IMR-90 (cell line): ENCODE data around the gene FAM151B. TPM values are rescaled to one million over a fixed set of nuclear protein-coding genes. Genes with fewer than 3 reads are reported as not detected.

ENCODE experiments used
- ATAC-seq: fragments of 200-7000 bp; cut with Tn5 transposase; 2 replicates; pipeline ENCODE4 v1.9.1; 2020; ENCODE audit warnings: low read depth, mild to moderate bottlenecking, moderate library complexity
- BruUV-seq: library from RNA; stranded (reverse); fragments of 400-500 nt; replicated peaks from 2 replicates; lab custom pipeline; 2021; lab: Mats Ljungman, UMichigan
- CTCF ChIA-PET: fragments of 300-600 bp; formaldehyde crosslinking; extraction: SDS; loops from one replicate; lab custom pipeline; 2021; ENCODE audit warnings: antibody characterized with exemption; lab: Yijun Ruan, JAX
- POLR2A ChIA-PET: fragments of 300-600 bp; sonication (Branson Sonifier 250); formaldehyde crosslinking; loops from one replicate; lab custom pipeline; 2022; ENCODE audit warnings: antibody characterized with exemption; ENCODE audit not compliant: unreplicated experiment; lab: Charles Lee
- DNase-seq: peaks from one replicate; pipeline ENCODE4 v3.0.0; 2013
- H2AFZ ChIP-seq: replicated peaks from 2 replicates; pipeline ENCODE3; 2013; ENCODE audit warnings: low read length, mild to moderate bottlenecking; ENCODE audit not compliant: poor library complexity
- H2AK5ac ChIP-seq: 2 replicates; pipeline ENCODE4 v1.6.1; 2013; ENCODE audit warnings: low read depth, low read length, inconsistent platforms
- H2AK9ac ChIP-seq: replicated peaks from 2 replicates; pipeline ENCODE3; 2013; ENCODE audit warnings: mild to moderate bottlenecking, low read depth, low read length, moderate library complexity; ENCODE audit not compliant: poor library complexity
- H2BK120ac ChIP-seq: 2 replicates; pipeline ENCODE4 v1.6.1; 2013; ENCODE audit warnings: low read depth, low read length, inconsistent platforms
- H2BK15ac ChIP-seq: 3 replicates; pipeline ENCODE4 v1.6.1; 2013; ENCODE audit warnings: low read depth, low read length, inconsistent platforms
- H2BK20ac ChIP-seq: 2 replicates; pipeline ENCODE4 v1.6.1; 2013; ENCODE audit warnings: low read depth, mild to moderate bottlenecking, inconsistent platforms, low read length, moderate library complexity
- H2BK5ac ChIP-seq: 2 replicates; pipeline ENCODE4 v1.6.1; 2013; ENCODE audit warnings: mild to moderate bottlenecking, low read depth, low read length, inconsistent platforms; ENCODE audit not compliant: poor library complexity, severe bottlenecking
- H3K14ac ChIP-seq: replicated peaks from 2 replicates; pipeline ENCODE4 v1.6.1; 2013; ENCODE audit warnings: low read depth, low read length, inconsistent platforms
- H3K18ac ChIP-seq: 2 replicates; pipeline ENCODE4 v1.6.1; 2013; ENCODE audit warnings: low read depth, low read length, control low read depth
- H3K23ac ChIP-seq: 2 replicates; pipeline ENCODE4 v1.6.1; 2013; ENCODE audit warnings: low read depth, low read length, inconsistent platforms
- H3K27ac ChIP-seq: 2 replicates; pipeline ENCODE4 v1.5.1; 2013; ENCODE audit warnings: mild to moderate bottlenecking, control low read depth, low read length; ENCODE audit not compliant: insufficient read depth
- H3K27me3 ChIP-seq: 2 replicates; pipeline ENCODE4 v1.6.1; 2013; ENCODE audit warnings: low read length; ENCODE audit not compliant: control insufficient read depth, insufficient read depth
- H3K36me3 ChIP-seq: 2 replicates; pipeline ENCODE4 v1.6.1; 2013; ENCODE audit warnings: low read length, mixed read lengths; ENCODE audit not compliant: control insufficient read depth, insufficient read depth
- H3K4ac ChIP-seq: 2 replicates; pipeline ENCODE4 v1.6.1; 2013; ENCODE audit warnings: low read depth, low read length, inconsistent platforms
- H3K4me1 ChIP-seq: 2 replicates; pipeline ENCODE4 v1.6.1; 2013; ENCODE audit warnings: low read length, mixed read lengths; ENCODE audit not compliant: control insufficient read depth, insufficient read depth
- H3K4me2 ChIP-seq: 2 replicates; pipeline ENCODE4 v1.6.1; 2013; ENCODE audit warnings: low read depth, mild to moderate bottlenecking, control low read depth, low read length, moderate library complexity
- H3K4me3 ChIP-seq: 2 replicates; pipeline ENCODE4 v1.5.1; 2013; ENCODE audit warnings: low read depth, mild to moderate bottlenecking, control low read depth, low read length, moderate library complexity; ENCODE audit not compliant: insufficient read depth
- H3K56ac ChIP-seq: 2 replicates; pipeline ENCODE4 v1.6.1; 2013; ENCODE audit warnings: low read length, inconsistent platforms; ENCODE audit not compliant: insufficient read depth; ENCODE audit errors: extremely low read depth
- H3K79me1 ChIP-seq, 2 experiments: 2 replicates each; pipeline ENCODE4 v1.6.1; 2013; ENCODE audit warnings: low read length in 2 of 2, inconsistent platforms in 1 of 2, low read depth in 1 of 2
- H3K9ac ChIP-seq: 2 replicates; pipeline ENCODE4 v1.6.1; 2013; ENCODE audit warnings: low read depth, low read length, control low read depth
- H3K9me1 ChIP-seq: 2 replicates; pipeline ENCODE4 v1.6.1; 2013; ENCODE audit warnings: low read length, inconsistent platforms; ENCODE audit not compliant: insufficient read depth
- H3K9me3 ChIP-seq: 2 replicates; pipeline ENCODE4 v1.6.1; 2013; ENCODE audit warnings: low read length; ENCODE audit not compliant: control insufficient read depth, insufficient read depth
- H4K20me1 ChIP-seq: 2 replicates; pipeline ENCODE4 v1.6.1; 2013; ENCODE audit warnings: low read length, inconsistent platforms; ENCODE audit not compliant: insufficient read depth
- H4K5ac ChIP-seq: 2 replicates; pipeline ENCODE4 v1.6.1; 2013; ENCODE audit warnings: mild to moderate bottlenecking, low read depth, low read length, control low read depth
- H4K8ac ChIP-seq, 2 experiments: 2 replicates each; pipeline ENCODE4 v1.6.1; 2013; ENCODE audit warnings: low read depth in 2 of 2, low read length in 2 of 2, control low read depth in 1 of 2, inconsistent platforms in 1 of 2
- H4K91ac ChIP-seq: 2 replicates; pipeline ENCODE4 v1.6.1; 2013; ENCODE audit warnings: low read depth, low read length, inconsistent platforms; ENCODE audit not compliant: insufficient read depth
- BHLHE40 ChIP-seq: fragments of 150-350 bp; IDR thresholded peaks from 2 replicates; pipeline ENCODE4 v1.6.1; 2016; ENCODE audit warnings: mild to moderate bottlenecking, low read depth, low read length
- CEBPB ChIP-seq: IDR thresholded peaks from 2 replicates; pipeline ENCODE4 v1.6.1; 2012; ENCODE audit warnings: low read depth, low read length, improper control_type of control experiment
- CHD1 ChIP-seq: IDR thresholded peaks from 2 replicates; pipeline ENCODE4 v1.6.1; 2012; ENCODE audit warnings: low read depth, low read length, improper control_type of control experiment
- FOS ChIP-seq: fragments of 150-350 bp; IDR thresholded peaks from 2 replicates; pipeline ENCODE4 v1.6.1; 2016; ENCODE audit warnings: low read depth, low read length
- MAZ ChIP-seq: IDR thresholded peaks from 2 replicates; pipeline ENCODE4 v1.6.1; 2012; ENCODE audit warnings: low read depth, mild to moderate bottlenecking, low read length, improper control_type of control experiment, moderate library complexity, borderline replicate concordance
- MXI1 ChIP-seq: IDR thresholded peaks from 2 replicates; pipeline ENCODE4 v1.6.1; 2012; ENCODE audit warnings: low read depth, mild to moderate bottlenecking, low read length, moderate library complexity, borderline replicate concordance
- RCOR1 ChIP-seq: IDR thresholded peaks from 2 replicates; pipeline ENCODE4 v1.6.1; 2012; ENCODE audit warnings: mild to moderate bottlenecking, low read length, improper control_type of control experiment; ENCODE audit not compliant: insufficient replicate concordance
- WGBS, 2 experiments: methylation state at CpG; one replicate each; pipeline versions ENCODE4 v1.1.5 to v1.1.7; 2013; ENCODE audit warnings: missing lambda C conversion rate in 2 of 2; ENCODE audit not compliant: insufficient read length in 1 of 2; ENCODE audit errors: extremely low coverage in 2 of 2; 5-methylcytosine and 5-hydroxymethylcytosine counted together
- dilution Hi-C: fragments of 300-500 bp; cut with HindIII; formaldehyde crosslinking; loops from one replicate; pipeline ENCODE4 v1.14.3; 2018; ENCODE audit warnings: low sequenced_read_pairs; ENCODE audit not compliant: unreplicated experiment
- in situ Hi-C: fragments of 300-500 bp; cut with MboI; formaldehyde crosslinking; loops from 3 replicates; pipeline ENCODE4 v1.14.3; 2019; ENCODE audit warnings: low sequenced_read_pairs, inconsistent platforms, mixed read lengths
- intact Hi-C: fragments of 100-400 bp; cut with micrococcal nuclease; formaldehyde crosslinking; loops from 2 replicates; pipeline ENCODE4 v1.10.0; 2022
- polyA plus RNA-seq, 3 experiments: library from polyadenylated mRNA; depleted of rRNA; stranded (reverse); fragments of >200 nt; gene quantifications; 2 replicates each; pipeline ENCODE4 v1.2.3, GENCODE V29; 2012; ENCODE audit warnings: low replicate concordance in 1 of 3
- total RNA-seq: library from RNA; depleted of rRNA; stranded (reverse); fragments of >200 nt; gene quantifications from 2 replicates; pipeline ENCODE4 v1.2.3, GENCODE V29; 2012

Gene FAM151B
- total and polyA plus RNA-seq, 2 of the 4 experiments (the other 2 are of a cell fraction) = 1.0 to 2.9 TPM

DNA sequence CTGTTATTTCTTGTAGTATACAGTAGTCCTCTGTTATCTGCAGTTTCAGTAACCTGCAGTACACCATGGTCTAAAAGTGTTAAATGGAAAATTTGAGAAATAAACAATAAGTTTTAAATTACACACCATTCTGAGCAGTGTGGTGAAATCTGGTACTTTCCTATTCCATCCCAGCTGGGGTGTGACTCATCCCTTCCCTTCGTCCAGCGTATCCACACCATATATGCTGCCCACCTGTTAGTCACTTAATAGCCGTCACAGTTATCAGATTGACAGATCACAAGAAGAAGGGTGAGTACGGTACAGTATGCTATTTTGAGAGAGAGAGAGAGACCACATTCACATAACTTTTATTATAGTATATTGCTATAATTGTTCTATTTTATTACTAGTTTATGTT lies 28.9 kb downstream of the FAM151B start:
- H4K8ac ChIP-seq = no peak overlapping the region
- 0 out of 2 replicates have a peak, but pooled peaks cover 3% of the 10 kb centered on the region for H3K36me3 ChIP-seq
- H3K9ac ChIP-seq = no peak overlapping the region
- no peaks in the 10 kb centered on the region for H4K20me1 ChIP-seq
- no peak overlapping the region for H4K5ac ChIP-seq
- H3K4ac ChIP-seq = no peak overlapping the region
- no peak overlapping the region for H3K56ac ChIP-seq
- H3K18ac ChIP-seq = no peak overlapping the region
- no peak overlapping the region for H4K91ac ChIP-seq
- dilution Hi-C loops = no loop called here
- no peak overlapping the region for H3K4me2 ChIP-seq
- no peak overlapping the region for H3K14ac ChIP-seq
- ATAC-seq = peak; percentile 95
- H2AFZ ChIP-seq = no peak overlapping the region
- no peaks in the 10 kb centered on the region for H3K9me3 ChIP-seq
- no peak overlapping the region for H3K27ac ChIP-seq
- no CpG with 5 or more reads among the region's 4 CpGs for WGBS, 2 experiments
- H3K27me3 ChIP-seq = no peaks in the 10 kb centered on the region
- intact Hi-C loops = no loop called here
- ChIA-PET POLR2A (no interaction called here), CTCF (no interaction called here)
- no peak overlapping the region for H3K23ac ChIP-seq
- no peaks in the 10 kb centered on the region for H3K79me1 ChIP-seq
- no peak overlapping the region for H2BK120ac ChIP-seq
- no peak overlapping the region for H2BK15ac ChIP-seq
- no peaks in the 10 kb centered on the region; the same call in 1 of the 2 replicates for H3K9me1 ChIP-seq
- no peak overlapping the region for H3K4me3 ChIP-seq
- H3K4me1 ChIP-seq = no peaks in the 10 kb centered on the region
- peak; percentile 94 for DNase-seq
- H2AK5ac ChIP-seq = no peak overlapping the region
- in situ Hi-C loops = no loop called here
- peak; percentile 91 for TF ChIP-seq FOS
- TF ChIP-seq CEBPB = peak; percentile 84
- peak; percentile 30; the same call in 1 of the 2 replicates for TF ChIP-seq BHLHE40
- TF ChIP-seq CHD1 = no peak
- TF ChIP-seq MXI1 = no peak
- peak; percentile 50 for TF ChIP-seq RCOR1
- no peak for TF ChIP-seq MAZ
- no TSS peak for BruUV-seq
- no peak overlapping the region for H2BK20ac ChIP-seq
- no peak overlapping the region for H2BK5ac ChIP-seq
- H2AK9ac ChIP-seq = no peak overlapping the region
